ENCODE data around the gene SLC31A1.

DNA sequence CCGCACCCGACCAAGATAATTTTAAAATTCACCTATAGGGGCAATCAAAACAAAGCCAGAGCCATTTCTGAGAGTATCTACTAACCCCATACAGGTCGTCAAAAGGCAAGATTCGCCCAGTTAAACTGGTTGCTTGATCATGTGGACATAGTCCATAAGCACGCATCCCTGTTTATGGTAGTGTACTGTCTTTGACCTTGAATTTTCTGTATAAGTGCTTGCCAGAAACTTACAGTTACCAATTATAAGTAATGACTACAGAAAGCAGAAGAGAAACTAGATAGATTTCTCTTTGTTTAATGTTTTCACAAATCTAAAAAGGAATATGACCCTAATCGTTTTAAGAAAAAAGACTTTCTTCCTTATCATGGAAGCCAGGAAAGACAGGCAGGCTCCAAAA, 25.6 kb downstream of the SLC31A1 start:
- no peak for TF ChIP-seq POLR2A (IDR thresholded peaks at IDR 0.05)
- TF ChIP-seq, protein P1, sequence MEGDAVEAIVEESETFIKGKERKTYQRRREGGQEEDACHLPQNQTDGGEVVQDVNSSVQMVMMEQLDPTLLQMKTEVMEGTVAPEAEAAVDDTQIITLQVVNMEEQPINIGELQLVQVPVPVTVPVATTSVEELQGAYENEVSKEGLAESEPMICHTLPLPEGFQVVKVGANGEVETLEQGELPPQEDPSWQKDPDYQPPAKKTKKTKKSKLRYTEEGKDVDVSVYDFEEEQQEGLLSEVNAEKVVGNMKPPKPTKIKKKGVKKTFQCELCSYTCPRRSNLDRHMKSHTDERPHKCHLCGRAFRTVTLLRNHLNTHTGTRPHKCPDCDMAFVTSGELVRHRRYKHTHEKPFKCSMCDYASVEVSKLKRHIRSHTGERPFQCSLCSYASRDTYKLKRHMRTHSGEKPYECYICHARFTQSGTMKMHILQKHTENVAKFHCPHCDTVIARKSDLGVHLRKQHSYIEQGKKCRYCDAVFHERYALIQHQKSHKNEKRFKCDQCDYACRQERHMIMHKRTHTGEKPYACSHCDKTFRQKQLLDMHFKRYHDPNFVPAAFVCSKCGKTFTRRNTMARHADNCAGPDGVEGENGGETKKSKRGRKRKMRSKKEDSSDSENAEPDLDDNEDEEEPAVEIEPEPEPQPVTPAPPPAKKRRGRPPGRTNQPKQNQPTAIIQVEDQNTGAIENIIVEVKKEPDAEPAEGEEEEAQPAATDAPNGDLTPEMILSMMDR (IDR thresholded peaks at IDR 0.05) = no peak

Data from testis (tissue), 2 donors.